ENCODE data around the gene GSE1.

DNA sequence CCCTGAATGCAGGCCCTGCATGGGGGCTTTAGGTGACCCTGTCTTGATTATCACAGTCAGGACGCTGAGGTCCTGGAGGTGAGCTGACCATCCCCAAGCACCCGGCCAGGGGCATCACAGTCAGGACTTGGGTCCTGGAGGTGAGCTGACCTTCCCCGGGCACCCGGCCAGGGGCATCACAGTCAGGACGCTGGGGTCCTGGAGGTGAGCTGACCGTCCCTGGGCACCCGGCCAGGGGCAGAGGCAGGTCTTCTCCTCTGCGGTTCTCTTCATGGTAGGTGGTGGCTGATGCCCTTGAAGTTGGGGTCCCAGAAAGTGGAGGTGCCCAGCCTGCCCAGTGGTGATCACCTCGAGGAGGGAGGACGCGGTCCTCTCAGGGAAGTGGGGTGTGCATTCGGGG, 36.2 kb upstream of the GSE1 start:
- TF ChIP-seq CTCF (IDR thresholded peaks at IDR 0.05), result no peak
- TF ChIP-seq POLR2A (IDR thresholded peaks at IDR 0.05), result no peak

All from breast epithelium (tissue), 3 donors.